ENCODE results near the gene TMEM150C.

DNA sequence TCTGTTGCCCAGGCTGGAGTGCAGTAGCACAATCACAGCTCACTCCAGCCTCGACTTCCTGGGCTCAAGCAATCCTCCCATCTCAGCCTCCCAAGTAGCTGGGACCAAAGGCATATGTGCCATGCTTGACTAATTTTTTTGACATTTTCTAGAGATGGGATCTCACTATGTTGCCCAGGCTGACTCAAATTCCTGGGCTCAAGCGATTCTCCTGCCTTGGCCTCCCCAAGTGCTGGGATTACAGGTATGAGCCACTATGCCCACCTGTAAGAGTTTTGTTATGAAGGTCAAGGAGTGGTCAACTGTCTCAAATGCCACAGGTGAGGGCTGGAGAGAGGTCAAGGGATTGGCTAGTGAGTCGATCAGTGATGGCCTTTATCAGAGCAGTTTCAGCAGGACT is 32.5 kb downstream of the TMEM150C start:
- TF ChIP-seq CTCF (IDR thresholded peaks at IDR 0.05): no peak
- no peak for TF ChIP-seq POLR2A (IDR thresholded peaks at IDR 0.05)
